ENCODE data around the gene CALB2. TPM values are rescaled to one million over a fixed set of nuclear protein-coding genes. Genes with fewer than 3 reads are reported as not detected.
A peak's percentile ranks its signal among the peaks of the same experiment; 100 is the strongest.

The CALB2 gene
- total and polyA plus RNA-seq, 2 of the 8 experiments (the other 6 are each of a cell fraction or from before 2014, with no cell fraction given) = 1.9 to 2.6 TPM

GRCh38 chr16:71421911-71422310 is 63.4 kb downstream of the CALB2 start:
- Histone ChIP-seq H3K36me3 (ENCODE audit: control insufficient read depth in 2 of 4, insufficient read depth in 4 of 4, low read length in 3 of 4) (no peaks in the 10 kb centered on the region), H3K27me3 (replicated peaks in 1 of 4; ENCODE audit: control insufficient read depth in 3 of 4, extremely low read depth in 1 of 4, insufficient read depth in 3 of 4, low read length in 3 of 4) (peaks cover 0 to 13% (median 5%) of the 10 kb centered on the region in 4 experiments; a peak in 4 of 7 replicates), H3K9ac (replicated peaks in 1 of 4; ENCODE audit: extremely low read depth in 1 of 4, low read depth in 3 of 4, low read length in 3 of 4) (no peak overlapping the region), H4K5ac (ENCODE audit: insufficient read length, low read depth, low read length) (no peak overlapping the region), H4K91ac (replicated peaks; ENCODE audit: insufficient read length, low read length) (no peak overlapping the region), H3K14ac (ENCODE audit: insufficient read length) (no peak overlapping the region), H3K4ac (replicated peaks; ENCODE audit: insufficient read length, low read depth, low read length) (no peak overlapping the region), H2BK120ac (replicated peaks; ENCODE audit: low read depth, low read length) (no peak overlapping the region), H2AK5ac (ENCODE audit: low read depth, low read length) (no peak overlapping the region), H3K4me3 (ENCODE audit: extremely low read depth in 1 of 4, insufficient read depth in 2 of 4, low read depth in 3 of 4, low read length in 4 of 4) (no peak overlapping the region), H2BK20ac (ENCODE audit: low read length) (0 out of 2 replicates have a peak overlapping the region, but pooled peaks have one; percentile 27), H3K27ac (ENCODE audit: low read depth, low read length) (no peak overlapping the region), H3K4me1 (replicated peaks in 1 of 4; ENCODE audit: control insufficient read depth in 3 of 4, insufficient read depth in 4 of 4, low read length in 3 of 4) (peaks cover 0 to 4% (median 2%) of the 10 kb centered on the region in 4 experiments; a peak in 4 of 7 replicates), H3K18ac (ENCODE audit: extremely low read depth, low read length) (no peak overlapping the region), H2BK12ac (ENCODE audit: low read depth, low read length) (no peak overlapping the region), H3K56ac (replicated peaks; ENCODE audit: insufficient read length, low read depth, low read length) (no peak overlapping the region), H3K9me3 (ENCODE audit: insufficient read depth in 2 of 2, low read depth in 1 of 2, low read length in 1 of 2) (no peaks in the 10 kb centered on the region), H2AFZ (ENCODE audit: low read length) (no peak overlapping the region), H3K79me2 (ENCODE audit: control insufficient read depth in 1 of 2, insufficient read depth in 2 of 2, low read length in 2 of 2) (no peaks in the 10 kb centered on the region), H3K23ac (ENCODE audit: insufficient read length) (no peak overlapping the region), H3K4me2 (ENCODE audit: insufficient read depth in 1 of 2, low read depth in 2 of 2, low read length in 2 of 2) (no peak overlapping the region), H4K8ac (ENCODE audit: extremely low read depth, insufficient read depth, low read length) (no peak overlapping the region), H4K20me1 (replicated peaks in 1 of 2; ENCODE audit: control insufficient read depth in 1 of 2, insufficient read depth in 2 of 2, low read length in 2 of 2) (peaks cover 0 to 3% of the 10 kb centered on the region in 2 experiments), H2BK15ac (ENCODE audit: low read length) (no peak overlapping the region), H3K23me2 (ENCODE audit: low read depth, low read length) (peaks cover 5% of the 10 kb centered on the region; the same call in 1 of the 2 replicates), H2BK5ac (ENCODE audit: low read depth, low read length) (no peak overlapping the region), H3K79me1 (ENCODE audit: low read depth, low read length) (peaks cover 2% of the 10 kb centered on the region; the same call in 1 of the 2 replicates)
- TF ChIP-seq EGR1 (IDR thresholded peaks at IDR 0.05; ENCODE audit: borderline replicate concordance, low read depth, low read length) = no peak
- TF ChIP-seq HDAC2 (IDR thresholded peaks at IDR 0.05; ENCODE audit: borderline replicate concordance in 1 of 2, low read depth in 2 of 2, low read length in 2 of 2) = peak in 1 of 2 experiments; percentile 60; a peak in 1 of 4 replicates
- peak; percentile 54; the same call in 1 of the 2 replicates for TF ChIP-seq YY1 (IDR thresholded peaks at IDR 0.05; ENCODE audit: low read depth, low read length)
- TF ChIP-seq, protein P1, sequence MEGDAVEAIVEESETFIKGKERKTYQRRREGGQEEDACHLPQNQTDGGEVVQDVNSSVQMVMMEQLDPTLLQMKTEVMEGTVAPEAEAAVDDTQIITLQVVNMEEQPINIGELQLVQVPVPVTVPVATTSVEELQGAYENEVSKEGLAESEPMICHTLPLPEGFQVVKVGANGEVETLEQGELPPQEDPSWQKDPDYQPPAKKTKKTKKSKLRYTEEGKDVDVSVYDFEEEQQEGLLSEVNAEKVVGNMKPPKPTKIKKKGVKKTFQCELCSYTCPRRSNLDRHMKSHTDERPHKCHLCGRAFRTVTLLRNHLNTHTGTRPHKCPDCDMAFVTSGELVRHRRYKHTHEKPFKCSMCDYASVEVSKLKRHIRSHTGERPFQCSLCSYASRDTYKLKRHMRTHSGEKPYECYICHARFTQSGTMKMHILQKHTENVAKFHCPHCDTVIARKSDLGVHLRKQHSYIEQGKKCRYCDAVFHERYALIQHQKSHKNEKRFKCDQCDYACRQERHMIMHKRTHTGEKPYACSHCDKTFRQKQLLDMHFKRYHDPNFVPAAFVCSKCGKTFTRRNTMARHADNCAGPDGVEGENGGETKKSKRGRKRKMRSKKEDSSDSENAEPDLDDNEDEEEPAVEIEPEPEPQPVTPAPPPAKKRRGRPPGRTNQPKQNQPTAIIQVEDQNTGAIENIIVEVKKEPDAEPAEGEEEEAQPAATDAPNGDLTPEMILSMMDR (IDR thresholded peaks at IDR 0.05; ENCODE audit: control extremely low read depth in 1 of 3, insufficient read depth in 1 of 3, low read depth in 1 of 3, low read length in 3 of 3) = peak; percentile 75 to 84 (median 82)
- TF ChIP-seq CHD1 (IDR thresholded peaks at IDR 0.05; ENCODE audit: low read depth, low read length) = no peak
- TF ChIP-seq RAD21 (IDR thresholded peaks at IDR 0.05 in 1 of 2, conservative IDR thresholded peaks at IDR 0.05 in 1 of 2; ENCODE audit: low read depth in 2 of 2, low read length in 2 of 2) = peak; percentile 78 to 81
- peak; percentile 83; the same call in 1 of the 2 replicates for TF ChIP-seq KDM1A (IDR thresholded peaks at IDR 0.05; ENCODE audit: borderline replicate concordance, low read length)
- TF ChIP-seq SP1 (IDR thresholded peaks at IDR 0.05; ENCODE audit: low read depth, low read length) = no peak
- POLR2A ChIA-PET (ENCODE audit: partially characterized antibody) = interaction anchor here (0.7 kb wide), 1 partner anchor 9 kb away, joined by 3 read pairs; no protein-coding TSS in a partner anchor
- DNase-seq (ENCODE audit: low read depth in 1 of 2, low spot score in 2 of 2) (peak in 1 of 2 experiments; percentile 77), FAIRE-seq (peak; percentile 92)
- 64% methylated on average over 4 of the region's 4 CpGs; no CpG with 5 or more reads in 1 of the 2 experiments for WGBS, 2 experiments (ENCODE audit: extremely low coverage in 1 of 2, insufficient coverage in 1 of 2, insufficient read length in 1 of 2, insufficient replicate concordance in 2 of 2, low coverage in 1 of 2, low lambda C conversion rate in 2 of 2, missing lambda C conversion rate in 1 of 2)
- CTCF ChIA-PET (ENCODE audit: partially characterized antibody) = interaction anchor here (0.6 to 7.8 kb wide), 23 partner anchors 10 to 754 kb away, joined by 3 to 99 read pairs (median 4); partner anchors contain the start of gene ZNF19

Measured in H1 (cell line).